HG03439 (cell line): ENCODE measurements around the gene ECEL1.

Experiments
- ATAC-seq: cut with Tn5 transposase; IDR thresholded peaks from one replicate; pipeline ENCODE4 v1.9.1; 2021; ENCODE audit warnings: mild to moderate bottlenecking, moderate library complexity; ENCODE audit not compliant: unreplicated experiment

Gene ECEL1

GRCh38 chr2:232484628-232485347, 2.8 kb downstream of the ECEL1 start:
- ATAC-seq, result no peak

GRCh38 chr2:232483923-232484627, 3.6 kb downstream of the ECEL1 start:
- no peak for ATAC-seq

GRCh38 chr2:232483311-232483922, 4.2 kb downstream of the ECEL1 start:
- no peak for ATAC-seq

GRCh38 chr2:232482301-232483238, 5.1 kb downstream of the ECEL1 start:
- ATAC-seq, result no peak

- no peak for ATAC-seq
Observed at GRCh38 chr2:232481322-232482140, 6.1 kb downstream of the ECEL1 start.

GRCh38 chr2:232480201-232481190, 7.1 kb downstream of the ECEL1 start:
- ATAC-seq, result no peak

- ATAC-seq, result no peak
Observed at GRCh38 chr2:232479341-232480200, 8.1 kb downstream of the ECEL1 start.

- no peak for ATAC-seq
Observed at GRCh38 chr2:232478571-232479340, 8.9 kb downstream of the ECEL1 start.

GRCh38 chr2:232477751-232478510, 9.7 kb downstream of the ECEL1 start:
- ATAC-seq, result no peak

GRCh38 chr2:232476791-232477190, 10.8 kb downstream of the ECEL1 start:
- no peak for ATAC-seq

- no peak for ATAC-seq
Observed at GRCh38 chr2:232476045-232476444, 11.6 kb downstream of the ECEL1 start.

- ATAC-seq, result no peak
Observed at GRCh38 chr2:232473467-232473890, 14.2 kb downstream of the ECEL1 start.

GRCh38 chr2:232466221-232466620, 21.4 kb downstream of the ECEL1 start:
- ATAC-seq, result no peak

GRCh38 chr2:232465061-232465460, 22.6 kb downstream of the ECEL1 start:
- ATAC-seq, result no peak

GRCh38 chr2:232464544-232464885, 23.1 kb downstream of the ECEL1 start:
- no peak for ATAC-seq

- no peak for ATAC-seq
Observed at GRCh38 chr2:232463701-232464543, 23.7 kb downstream of the ECEL1 start.
